Activated naive CD8-positive, alpha-beta T cell treated with anti-CD3 and anti-CD28 coated beads, Interleukin-2, amount 50 U/mL, for 24 hours (primary cell): ENCODE data around the gene YY1AP1.
A peak's percentile ranks its signal among the peaks of the same experiment; 100 is the strongest.
"Not testable (repeated sequence)": the region's sequence is repeated elsewhere in the genome, so short reads cannot be mapped to it uniquely, and the experiment has no call there.

ENCODE experiments used
- ATAC-seq: fragments of 150-1000 bp; cut with Tn5 transposase; one replicate; pipeline ENCODE4 v1.10.0; 2021
- DNase-seq: peaks from one replicate; pipeline ENCODE4 v3.0.0; 2021
- H3K27ac Mint-ChIP-seq: one replicate; pipeline ENCODE4 v1.8.0; 2021; ENCODE audit warnings: mild to moderate bottlenecking, mixed read lengths
- H3K27me3 Mint-ChIP-seq: one replicate; pipeline ENCODE4 v1.8.0; 2021; ENCODE audit warnings: mixed read lengths
- H3K36me3 Mint-ChIP-seq: one replicate; pipeline ENCODE4 v1.8.0; 2021; ENCODE audit warnings: low read depth, mixed read lengths
- H3K4me1 Mint-ChIP-seq: one replicate; pipeline ENCODE4 v1.8.0; 2021; ENCODE audit warnings: mixed read lengths
- H3K4me3 Mint-ChIP-seq: one replicate; pipeline ENCODE4 v1.8.0; 2021; ENCODE audit warnings: mild to moderate bottlenecking, moderate library complexity, mixed read lengths
- H3K9me3 Mint-ChIP-seq: one replicate; pipeline ENCODE4 v1.8.0; 2021; ENCODE audit warnings: mixed read lengths

Gene YY1AP1

GRCh38 chr1:155688324-155689080 lies at the start of gene YY1AP1:
Gene YY1AP1 (minus strand): TSS chr1:155688774. CDS start chr1:155680436, 8,338 bp downstream.
- H3K4me1 Mint-ChIP-seq, result peaks cover 62% of the 10 kb centered on the region
- H3K9me3 Mint-ChIP-seq, result no peaks in the 10 kb centered on the region
- no peaks in the 10 kb centered on the region for H3K27me3 Mint-ChIP-seq
- H3K36me3 Mint-ChIP-seq, result peaks cover 45% of the 10 kb centered on the region
- peak; percentile 84 for ATAC-seq
- peak; percentile 90 for DNase-seq
- peak within 1 kb of the TSS; percentile 96 for H3K4me3 Mint-ChIP-seq
- H3K27ac Mint-ChIP-seq, result peak within 1 kb of the TSS; percentile 94

- Mint-ChIP-seq H3K4me1 (no peaks in the 10 kb centered on the region), H3K9me3 (no peaks in the 10 kb centered on the region), H3K36me3 (peaks cover 41% of the 10 kb centered on the region), H3K27me3 (no peaks in the 10 kb centered on the region), H3K4me3 (no peak overlapping the region), H3K27ac (no peak overlapping the region)
- no peak for ATAC-seq
- DNase-seq, result peak; percentile 30
Measured at GRCh38 chr1:155729031-155729898, 40.7 kb upstream of the YY1AP1 start.

GRCh38 chr1:155725142-155725541 lies 36.6 kb upstream of the YY1AP1 start:
- Mint-ChIP-seq H3K4me1 (no peaks in the 10 kb centered on the region), H3K4me3 (no peak overlapping the region), H3K36me3 (peaks cover 25% of the 10 kb centered on the region), H3K27me3 (no peaks in the 10 kb centered on the region), H3K27ac (no peak overlapping the region), H3K9me3 (no peaks in the 10 kb centered on the region)
- ATAC-seq (no peak), DNase-seq (no peak)

GRCh38 chr1:155719703-155720102 lies 31.1 kb upstream of the YY1AP1 start:
- Mint-ChIP-seq H3K27me3 (no peaks in the 10 kb centered on the region), H3K4me3 (no peak overlapping the region), H3K36me3 (peaks cover 23% of the 10 kb centered on the region), H3K4me1 (peaks cover 4% of the 10 kb centered on the region), H3K9me3 (no peaks in the 10 kb centered on the region), H3K27ac (no peak overlapping the region)
- DNase-seq, result no peak
- no peak for ATAC-seq

GRCh38 chr1:155718524-155719115 lies 30.0 kb upstream of the YY1AP1 start:
- not testable (repeated sequence) for H3K27me3 Mint-ChIP-seq, H3K9me3 Mint-ChIP-seq, H3K27ac Mint-ChIP-seq, ATAC-seq, DNase-seq, H3K4me3 Mint-ChIP-seq, H3K4me1 Mint-ChIP-seq
- peaks cover 27% of the 10 kb centered on the region for H3K36me3 Mint-ChIP-seq

GRCh38 chr1:155717041-155717440 lies 28.5 kb upstream of the YY1AP1 start:
- DNase-seq (no peak), ATAC-seq (no peak)
- H3K36me3 Mint-ChIP-seq, result peaks cover 35% of the 10 kb centered on the region
- H3K4me3 Mint-ChIP-seq, result no peak overlapping the region
- H3K27ac Mint-ChIP-seq, result no peak overlapping the region
- H3K27me3 Mint-ChIP-seq, result no peaks in the 10 kb centered on the region
- no peaks in the 10 kb centered on the region for H3K9me3 Mint-ChIP-seq
- peaks cover 4% of the 10 kb centered on the region for H3K4me1 Mint-ChIP-seq

- H3K9me3 Mint-ChIP-seq, result no peaks in the 10 kb centered on the region
- no peak overlapping the region for H3K27ac Mint-ChIP-seq
- no peak for ATAC-seq
- DNase-seq, result no peak
- H3K4me3 Mint-ChIP-seq, result no peak overlapping the region
- peaks cover 4% of the 10 kb centered on the region for H3K4me1 Mint-ChIP-seq
- peaks cover 35% of the 10 kb centered on the region for H3K36me3 Mint-ChIP-seq
- H3K27me3 Mint-ChIP-seq, result no peaks in the 10 kb centered on the region
Measured at GRCh38 chr1:155715777-155716176, 27.2 kb upstream of the YY1AP1 start.

- ATAC-seq, H3K4me1 Mint-ChIP-seq, H3K27ac Mint-ChIP-seq, H3K4me3 Mint-ChIP-seq, H3K27me3 Mint-ChIP-seq, H3K9me3 Mint-ChIP-seq, DNase-seq: not testable (repeated sequence)
- H3K36me3 Mint-ChIP-seq, result peaks cover 34% of the 10 kb centered on the region
Measured at GRCh38 chr1:155715056-155715455, 26.5 kb upstream of the YY1AP1 start.

- Mint-ChIP-seq H3K27ac (no peak overlapping the region), H3K4me1 (peaks cover 4% of the 10 kb centered on the region), H3K9me3 (no peaks in the 10 kb centered on the region), H3K36me3 (peaks cover 37% of the 10 kb centered on the region), H3K27me3 (no peaks in the 10 kb centered on the region), H3K4me3 (no peak overlapping the region)
- DNase-seq, result no peak
- ATAC-seq, result no peak
Measured at GRCh38 chr1:155713075-155713474, 24.5 kb upstream of the YY1AP1 start.

GRCh38 chr1:155712636-155713035 lies 24.1 kb upstream of the YY1AP1 start:
- ATAC-seq, H3K9me3 Mint-ChIP-seq, DNase-seq, H3K4me3 Mint-ChIP-seq, H3K4me1 Mint-ChIP-seq, H3K27ac Mint-ChIP-seq, H3K27me3 Mint-ChIP-seq: not testable (repeated sequence)
- peaks cover 33% of the 10 kb centered on the region for H3K36me3 Mint-ChIP-seq

- not testable (repeated sequence) for H3K4me3 Mint-ChIP-seq, H3K9me3 Mint-ChIP-seq, H3K27me3 Mint-ChIP-seq, DNase-seq, ATAC-seq, H3K4me1 Mint-ChIP-seq
- peaks cover 28% of the 10 kb centered on the region for H3K36me3 Mint-ChIP-seq
- peak overlapping the region; percentile 5 for H3K27ac Mint-ChIP-seq
Measured at GRCh38 chr1:155711457-155711856, 22.9 kb upstream of the YY1AP1 start.

GRCh38 chr1:155709391-155709790 lies 20.8 kb upstream of the YY1AP1 start:
- H3K9me3 Mint-ChIP-seq, result no peaks in the 10 kb centered on the region

GRCh38 chr1:155706139-155706538 lies 17.6 kb upstream of the YY1AP1 start:
- Mint-ChIP-seq H3K4me3 (no peak overlapping the region), H3K36me3 (peaks cover 10% of the 10 kb centered on the region), H3K9me3 (no peaks in the 10 kb centered on the region), H3K27ac (no peak overlapping the region), H3K4me1 (peaks cover 20% of the 10 kb centered on the region), H3K27me3 (no peaks in the 10 kb centered on the region)
- DNase-seq (no peak), ATAC-seq (no peak)

More at GRCh38 chr1:155709391-155709790, 20.8 kb upstream of the YY1AP1 start:
- DNase-seq (no peak), ATAC-seq (no peak)
- Mint-ChIP-seq H3K36me3 (peaks cover 26% of the 10 kb centered on the region), H3K4me3 (no peak overlapping the region), H3K27ac (no peak overlapping the region), H3K4me1 (peaks cover 13% of the 10 kb centered on the region), H3K27me3 (no peaks in the 10 kb centered on the region)

- DNase-seq, H3K9me3 Mint-ChIP-seq, H3K27ac Mint-ChIP-seq, H3K27me3 Mint-ChIP-seq, H3K4me3 Mint-ChIP-seq, H3K36me3 Mint-ChIP-seq: not testable (repeated sequence)
- ATAC-seq, result peak; percentile 49
- peaks cover 26% of the 10 kb centered on the region for H3K4me1 Mint-ChIP-seq
Measured at GRCh38 chr1:155704414-155704813, 15.8 kb upstream of the YY1AP1 start.
